ENCODE measurements around the gene QRICH1. TPM values are rescaled to one million over a fixed set of nuclear protein-coding genes. Genes with fewer than 3 reads are reported as not detected.

QRICH1 gene
- total and polyA plus RNA-seq, 10 of the 15 experiments (the other 5 are each of a cell fraction or from before 2014, with no cell fraction given) = 22.2 to 116 (median 81.4) TPM

- TF ChIP-seq RELB (IDR thresholded peaks at IDR 0.05; ENCODE audit: low read depth) = no peak
- TF ChIP-seq ZZZ3 (IDR thresholded peaks at IDR 0.05; ENCODE audit: control insufficient read depth, insufficient read length, low read depth) = no peak
- no peak for TF ChIP-seq CHD1 (IDR thresholded peaks at IDR 0.05; ENCODE audit: low read depth, low read length)
- no peak for TF ChIP-seq STAT1 (conservative IDR thresholded peaks at IDR 0.05)
- TF ChIP-seq NFYA (IDR thresholded peaks at IDR 0.05; ENCODE audit: borderline replicate concordance, low read depth, low read length) = no peak
- no peak for TF ChIP-seq TBL1XR1 (IDR thresholded peaks at IDR 0.05; ENCODE audit: low read depth, low read length)
- no peak for TF ChIP-seq PML (IDR thresholded peaks at IDR 0.05; ENCODE audit: low read length)
- TF ChIP-seq USF1 (IDR thresholded peaks at IDR 0.05; ENCODE audit: borderline replicate concordance, extremely low read length, insufficient read depth, low read depth, low read length) = no peak
- no peak for TF ChIP-seq POLR2AphosphoS5 (IDR thresholded peaks at IDR 0.05; ENCODE audit: low read length)
- no peak for TF ChIP-seq BACH1 (IDR thresholded peaks at IDR 0.05; ENCODE audit: borderline replicate concordance)
- no peak for TF ChIP-seq RAD51 (IDR thresholded peaks at IDR 0.05)
- no peak for TF ChIP-seq TCF7 (IDR thresholded peaks at IDR 0.05; ENCODE audit: borderline replicate concordance)
- TF ChIP-seq FOXM1 (IDR thresholded peaks at IDR 0.05; ENCODE audit: low read depth, low read length) = no peak
- TF ChIP-seq CBFB (IDR thresholded peaks at IDR 0.05; ENCODE audit: low read depth) = no peak
- TF ChIP-seq TCF12 (IDR thresholded peaks at IDR 0.05; ENCODE audit: low read depth, low read length) = no peak
- no peak for TF ChIP-seq IRF4 (IDR thresholded peaks at IDR 0.05; ENCODE audit: low read depth, low read length)
- no peak for TF ChIP-seq SRF (IDR thresholded peaks at IDR 0.05; ENCODE audit: low read depth in 2 of 2, low read length in 2 of 2)
- TF ChIP-seq MYC (IDR thresholded peaks at IDR 0.05; ENCODE audit: insufficient read depth, insufficient read length, insufficient replicate concordance, low read length, severe bottlenecking) = no peak
- no peak for TF ChIP-seq RFX5 (IDR thresholded peaks at IDR 0.05; ENCODE audit: low read depth, low read length)
- Histone ChIP-seq H3K9ac (ENCODE audit: control insufficient read depth, insufficient read depth, low read length) (peak overlapping the region; percentile 95), H3K4me3 (peak overlapping the region; percentile 78), H3K27ac (ENCODE audit: control insufficient read depth, insufficient read depth) (no peak overlapping the region; the same call in 1 of the 2 replicates), H2AFZ (ENCODE audit: control insufficient read depth, low read depth, low read length) (no peak overlapping the region), H3K36me3 (ENCODE audit: control insufficient read depth in 2 of 2, insufficient read depth in 2 of 2, low read length in 1 of 2) (no peaks in the 10 kb centered on the region), H3K4me1 (ENCODE audit: control insufficient read depth, insufficient read depth, low read length) (peaks cover 16% of the 10 kb centered on the region), H4K20me1 (ENCODE audit: control insufficient read depth, insufficient read depth) (peaks cover 5% of the 10 kb centered on the region; the same call in 1 of the 2 replicates), H3K27me3 (replicated peaks in 1 of 2; ENCODE audit: control insufficient read depth in 2 of 2, insufficient read depth in 2 of 2, low read length in 1 of 2) (no peaks in the 10 kb centered on the region), H3K9me3 (replicated peaks; ENCODE audit: control insufficient read depth, insufficient read depth, low read length) (no peaks in the 10 kb centered on the region), H3K4me2 (ENCODE audit: control insufficient read depth, insufficient read depth) (peak overlapping the region; percentile 99), H3K79me2 (ENCODE audit: control insufficient read depth, insufficient read depth, low read length) (peaks cover 27% of the 10 kb centered on the region)
- intact Hi-C loops (cut with micrococcal nuclease; ENCODE audit: unreplicated experiment) (loop anchor here (2.0 kb wide), 1 partner anchor 15 kb away; the partner anchor contains the start of gene P4HTM), in situ Hi-C loops (cut with MboI) (no loop called here)
- RAD21 ChIA-PET (ENCODE audit: unreplicated experiment) = interaction anchor here (1.1 to 3.7 kb wide), 3 partner anchors 14 to 18 kb away, joined by 3 to 44 read pairs (median 22); partner anchors contain the start of gene P4HTM
- POLR2A ChIA-PET = interaction anchor here (1.4 to 4.0 kb wide), 7 partner anchors 15 to 158 kb away, joined by 3 to 69 read pairs (median 9); partner anchors contain the start of genes IMPDH2, NDUFAF3, P4HTM and PRKAR2A
- CTCF ChIA-PET = interaction anchor here (0.9 to 5.5 kb wide), 5 partner anchors 8 to 90 kb away, joined by 3 to 123 read pairs (median 10); partner anchors contain the start of genes DALRD3, NDUFAF3, P4HTM and QRICH1
- ATAC-seq (no peak), FAIRE-seq (no peak), DNase-seq (ENCODE audit: low read depth, low spot score) (no peak)
- WGBS (ENCODE audit: insufficient coverage, insufficient replicate concordance, low lambda C conversion rate, missing lambda C conversion rate) = 96% methylated on average over 5 of the region's 5 CpGs
- SMC1A ChIA-PET (ENCODE audit: uncharacterized antibody, unreplicated experiment) = interaction anchor here (0.9 to 4.9 kb wide), 2 partner anchors 14 to 16 kb away, joined by 3 to 57 read pairs; partner anchors contain the start of gene P4HTM
- no TSS peak for BruUV-seq (replicated peaks)
Observed at GRCh38 chr3:49005998-49006397, 87.9 kb downstream of the QRICH1 start.
